Measurements from ENCODE around the gene SP7. TPM values are rescaled to one million over a fixed set of nuclear protein-coding genes. Genes with fewer than 3 reads are reported as not detected.

The SP7 gene
- 0.04 TPM for total RNA-seq
- under 1 TPM in 3 of 8 donors, not detected in 5; 0.05 to 0.20 (median 0.06) TPM for polyA plus RNA-seq (ENCODE audit: insufficient read depth in 1 of 8, insufficient read length in 8 of 8, low replicate concordance in 1 of 8)
- long read RNA-seq, donor 1, partial matches to known transcripts: 78 of 104 reads
- long read RNA-seq, donor 1, other reads (novel, unspliced or antisense): 26 of 104 reads
- long read RNA-seq, donor 2: 0 reads
- long read RNA-seq, donor 3: 0 reads
- long read RNA-seq, donor 4: 0 reads
- long read RNA-seq, donor 5, partial matches to known transcripts: 332 of 488 reads
- long read RNA-seq, donor 5, other reads (novel, unspliced or antisense): 156 of 488 reads
- long read RNA-seq, donor 6: 0 reads
- long read RNA-seq, donor 7: 0 reads
- long read RNA-seq, donor 8: 0 reads
- long read RNA-seq, donor 9: 0 reads
- long read RNA-seq, donor 10: 0 reads
- long read RNA-seq, donor 11, partial matches to known transcripts: 135 of 168 reads
- long read RNA-seq, donor 11, other reads (novel, unspliced or antisense): 33 of 168 reads

GRCh38 chr12:53336181-53336681 is at the start of gene SP7:
Gene SP7, minus strand, starts transcription at chr12:53336354. Its CDS starts 708 bp downstream, at chr12:53335646.
- H3K4me3 ChIP-seq (ENCODE audit: low read length): no peak within 1 kb of the TSS
- 21% methylated on average over 2 of the region's 15 CpGs for WGBS (ENCODE audit: insufficient coverage)
- no peak for DNase-seq
- no peaks in the 10 kb centered on the region for H3K36me3 ChIP-seq (ENCODE audit: control insufficient read depth, insufficient read depth, low read length)
- H3K4me1 ChIP-seq (ENCODE audit: control insufficient read depth, insufficient read depth, low read length): peaks cover 8% of the 10 kb centered on the region
- H3K27ac ChIP-seq (ENCODE audit: low read length): no peak within 1 kb of the TSS
- peaks cover 56% of the 10 kb centered on the region for H3K27me3 ChIP-seq (ENCODE audit: control insufficient read depth, insufficient read depth, low read length)
- H3K9me3 ChIP-seq (replicated peaks; ENCODE audit: control insufficient read depth, low read depth, low read length): no peaks in the 10 kb centered on the region

- WGBS (ENCODE audit: insufficient coverage): 86% methylated on average over 2 of the region's 2 CpGs
- Histone ChIP-seq H3K9me3 (replicated peaks; ENCODE audit: control insufficient read depth, low read depth, low read length) (no peaks in the 10 kb centered on the region), H3K36me3 (ENCODE audit: control insufficient read depth, insufficient read depth, low read length) (peaks cover 34% of the 10 kb centered on the region), H3K4me3 (ENCODE audit: low read length) (peak overlapping the region; percentile 4), H3K27me3 (ENCODE audit: control insufficient read depth, insufficient read depth, low read length) (no peaks in the 10 kb centered on the region), H3K4me1 (ENCODE audit: control insufficient read depth, insufficient read depth, low read length) (peaks cover 32% of the 10 kb centered on the region), H3K27ac (ENCODE audit: low read length) (no peak overlapping the region)
- no peak for DNase-seq
Observed at GRCh38 chr12:53383258-53383657, 47.1 kb upstream of the SP7 start.

DNA sequence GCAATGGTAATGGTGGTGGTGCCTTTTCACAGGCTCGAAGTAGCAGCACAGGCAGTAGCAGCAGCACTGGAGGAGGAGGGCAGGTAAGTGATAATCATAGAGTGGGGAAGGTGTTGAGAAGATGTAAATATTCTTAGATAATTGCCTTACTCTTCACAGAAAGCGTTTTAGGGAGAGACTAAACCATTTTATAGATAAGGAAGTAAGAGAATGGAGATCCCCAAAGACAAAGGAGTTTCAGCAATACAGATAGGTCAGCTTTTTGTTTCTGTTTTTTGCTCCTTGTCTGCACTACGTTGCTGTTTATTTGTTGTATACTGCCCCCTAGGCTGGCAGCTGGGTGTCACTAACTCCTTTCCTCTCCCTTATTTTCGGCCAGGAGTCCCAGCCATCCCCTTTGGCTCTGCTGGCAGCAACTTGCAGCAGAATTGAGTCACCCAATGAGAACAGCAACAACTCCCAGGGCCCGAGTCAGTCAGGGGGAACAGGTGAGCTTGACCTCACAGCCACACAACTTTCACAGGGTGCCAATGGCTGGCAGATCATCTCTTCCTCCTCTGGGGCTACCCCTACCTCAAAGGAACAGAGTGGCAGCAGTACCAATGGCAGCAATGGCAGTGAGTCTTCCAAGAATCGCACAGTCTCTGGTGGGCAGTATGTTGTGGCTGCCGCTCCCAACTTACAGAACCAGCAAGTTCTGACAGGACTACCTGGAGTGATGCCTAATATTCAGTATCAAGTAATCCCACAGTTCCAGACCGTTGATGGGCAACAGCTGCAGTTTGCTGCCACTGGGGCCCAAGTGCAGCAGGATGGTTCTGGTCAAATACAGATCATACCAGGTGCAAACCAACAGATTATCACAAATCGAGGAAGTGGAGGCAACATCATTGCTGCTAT is 45.8 kb upstream of the SP7 start:
- H3K36me3 ChIP-seq (ENCODE audit: control insufficient read depth, insufficient read depth, low read length): peaks cover 34% of the 10 kb centered on the region

DNA sequence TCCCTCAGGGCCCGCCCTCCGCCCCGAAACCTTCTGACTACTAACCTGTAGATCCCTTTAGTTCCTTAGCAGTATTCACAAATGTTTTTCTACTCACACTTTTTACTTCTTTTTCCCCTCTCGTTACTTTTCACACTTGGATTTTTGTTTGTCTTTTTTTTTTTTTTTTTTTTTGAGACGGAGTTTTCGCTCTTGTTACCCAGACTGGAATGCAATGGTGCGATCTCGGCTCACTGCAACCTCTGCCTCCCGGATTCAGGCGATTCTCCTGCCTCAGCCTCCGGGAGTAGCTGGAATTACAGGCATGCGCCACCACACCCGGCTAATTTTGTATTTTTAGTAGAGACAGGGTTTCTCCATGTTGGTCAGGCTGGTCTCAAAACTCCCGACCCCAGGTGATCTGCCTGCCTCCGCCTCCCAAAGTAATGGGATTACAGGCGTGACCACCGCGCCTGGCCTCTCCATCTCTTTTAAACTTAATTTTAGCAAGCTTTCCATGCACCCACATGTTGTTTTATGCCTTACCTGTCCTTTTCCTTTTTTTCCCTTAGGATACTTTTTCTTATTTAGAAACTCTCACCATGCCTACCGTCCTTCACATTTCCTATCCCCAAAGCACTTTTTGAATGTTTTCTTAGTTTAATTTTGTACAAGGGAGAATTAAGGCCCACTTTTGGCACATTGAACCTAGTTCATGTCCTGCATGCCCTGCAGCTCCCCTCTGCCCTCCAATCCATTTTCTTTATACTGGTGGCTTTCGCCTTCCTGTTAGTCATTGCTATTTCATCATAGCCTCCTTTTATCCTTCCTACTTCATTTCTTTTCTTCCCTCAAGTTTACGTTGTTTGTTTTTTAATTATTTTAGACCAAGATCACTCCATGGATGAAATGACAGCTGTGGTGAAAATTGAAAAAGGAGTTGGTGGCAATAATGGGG is 44.9 kb upstream of the SP7 start:
- Histone ChIP-seq H3K36me3 (ENCODE audit: control insufficient read depth, insufficient read depth, low read length) (peaks cover 33% of the 10 kb centered on the region), H3K9me3 (replicated peaks; ENCODE audit: control insufficient read depth, low read depth, low read length) (no peaks in the 10 kb centered on the region), H3K27ac (ENCODE audit: low read length) (peak overlapping the region; percentile 93), H3K4me1 (ENCODE audit: control insufficient read depth, insufficient read depth, low read length) (peaks cover 32% of the 10 kb centered on the region), H3K27me3 (ENCODE audit: control insufficient read depth, insufficient read depth, low read length) (no peaks in the 10 kb centered on the region), H3K4me3 (ENCODE audit: low read length) (peak overlapping the region; percentile 59)
- WGBS (ENCODE audit: insufficient coverage): 4% methylated on average over 12 of the region's 21 CpGs
- no peak for DNase-seq

More for the DNA sequence above, 45.8 kb upstream of the SP7 start:
- peak; percentile 46 for DNase-seq
- Histone ChIP-seq H3K4me1 (ENCODE audit: control insufficient read depth, insufficient read depth, low read length) (peaks cover 32% of the 10 kb centered on the region), H3K27me3 (ENCODE audit: control insufficient read depth, insufficient read depth, low read length) (no peaks in the 10 kb centered on the region), H3K27ac (ENCODE audit: low read length) (peak overlapping the region; percentile 93), H3K9me3 (replicated peaks; ENCODE audit: control insufficient read depth, low read depth, low read length) (no peaks in the 10 kb centered on the region), H3K4me3 (ENCODE audit: low read length) (no peak overlapping the region)
- 67% methylated on average over 5 of the region's 9 CpGs for WGBS (ENCODE audit: insufficient coverage)

- Histone ChIP-seq H3K9me3 (replicated peaks; ENCODE audit: control insufficient read depth, low read depth, low read length) (no peaks in the 10 kb centered on the region), H3K4me1 (ENCODE audit: control insufficient read depth, insufficient read depth, low read length) (peaks cover 32% of the 10 kb centered on the region), H3K27ac (ENCODE audit: low read length) (peak within 1 kb of the TSS; percentile 95), H3K4me3 (ENCODE audit: low read length) (peak within 1 kb of the TSS; percentile 59), H3K36me3 (ENCODE audit: control insufficient read depth, insufficient read depth, low read length) (peaks cover 32% of the 10 kb centered on the region), H3K27me3 (ENCODE audit: control insufficient read depth, insufficient read depth, low read length) (no peaks in the 10 kb centered on the region)
- 3% methylated on average over 18 of the region's 71 CpGs for WGBS (ENCODE audit: insufficient coverage)
- peak; percentile 98 for DNase-seq
Observed at GRCh38 chr12:53380104-53380793, 44.1 kb upstream of the SP7 start, which contains the start of gene SP1. Gene SP1, plus strand, starts transcription at chr12:53380176. Its CDS starts 116 bp downstream, at chr12:53380292.

DNA sequence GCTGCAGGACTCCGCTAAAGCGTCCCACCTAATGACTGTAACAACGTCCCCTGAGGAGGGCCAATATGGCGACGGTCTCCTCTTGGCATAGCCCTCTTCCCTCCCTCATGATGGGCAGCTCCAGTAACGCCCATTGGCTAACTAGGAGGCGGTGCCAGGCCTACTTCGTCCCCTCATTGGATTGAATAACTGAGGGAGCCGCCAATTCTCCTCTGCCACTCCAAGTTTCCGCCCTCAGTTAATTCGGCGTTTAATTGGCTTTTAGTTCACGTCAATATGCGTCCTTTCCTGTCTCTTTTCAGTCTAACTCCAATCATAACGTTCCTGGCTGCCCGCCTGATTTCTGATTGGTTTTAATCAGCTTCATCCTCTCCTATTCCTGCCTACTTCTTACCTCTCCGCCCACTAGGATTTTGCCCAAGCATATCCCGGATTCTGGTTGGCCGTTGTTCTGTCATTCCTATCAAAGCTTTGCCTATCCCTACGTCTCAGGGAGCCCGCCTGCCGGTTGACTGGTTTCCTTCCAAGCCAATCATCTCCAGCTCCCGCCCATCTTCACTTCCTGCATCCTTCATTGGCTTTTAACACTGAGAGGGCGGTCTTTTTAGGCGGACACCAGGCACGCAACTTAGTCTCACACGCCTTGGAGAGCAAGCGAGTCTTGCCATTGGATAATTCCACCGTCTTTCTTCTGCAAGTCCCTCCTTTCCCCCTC is 43.4 kb upstream of the SP7 start:
- peak; percentile 100 for DNase-seq
- no peaks in the 10 kb centered on the region for H3K27me3 ChIP-seq (ENCODE audit: control insufficient read depth, insufficient read depth, low read length)
- 0% methylated on average over 26 of the region's 29 CpGs for WGBS (ENCODE audit: insufficient coverage)
- H3K9me3 ChIP-seq (replicated peaks; ENCODE audit: control insufficient read depth, low read depth, low read length): no peaks in the 10 kb centered on the region
- H3K4me3 ChIP-seq (ENCODE audit: low read length): peak overlapping the region; percentile 48
- H3K4me1 ChIP-seq (ENCODE audit: control insufficient read depth, insufficient read depth, low read length): peaks cover 32% of the 10 kb centered on the region
- H3K27ac ChIP-seq (ENCODE audit: low read length): peak overlapping the region; percentile 95
- peaks cover 30% of the 10 kb centered on the region for H3K36me3 ChIP-seq (ENCODE audit: control insufficient read depth, insufficient read depth, low read length)

- WGBS (ENCODE audit: insufficient coverage): 11% methylated on average over 22 of the region's 23 CpGs
- no peaks in the 10 kb centered on the region for H3K9me3 ChIP-seq (replicated peaks; ENCODE audit: control insufficient read depth, low read depth, low read length)
- H3K27me3 ChIP-seq (ENCODE audit: control insufficient read depth, insufficient read depth, low read length): no peaks in the 10 kb centered on the region
- H3K4me1 ChIP-seq (ENCODE audit: control insufficient read depth, insufficient read depth, low read length): peaks cover 32% of the 10 kb centered on the region
- H3K36me3 ChIP-seq (ENCODE audit: control insufficient read depth, insufficient read depth, low read length): peaks cover 26% of the 10 kb centered on the region
- H3K27ac ChIP-seq (ENCODE audit: low read length): peak overlapping the region; percentile 90
- peak; percentile 43 for DNase-seq
- peak overlapping the region; percentile 48 for H3K4me3 ChIP-seq (ENCODE audit: low read length)
Observed at GRCh38 chr12:53378724-53379388, 42.7 kb upstream of the SP7 start.

DNA sequence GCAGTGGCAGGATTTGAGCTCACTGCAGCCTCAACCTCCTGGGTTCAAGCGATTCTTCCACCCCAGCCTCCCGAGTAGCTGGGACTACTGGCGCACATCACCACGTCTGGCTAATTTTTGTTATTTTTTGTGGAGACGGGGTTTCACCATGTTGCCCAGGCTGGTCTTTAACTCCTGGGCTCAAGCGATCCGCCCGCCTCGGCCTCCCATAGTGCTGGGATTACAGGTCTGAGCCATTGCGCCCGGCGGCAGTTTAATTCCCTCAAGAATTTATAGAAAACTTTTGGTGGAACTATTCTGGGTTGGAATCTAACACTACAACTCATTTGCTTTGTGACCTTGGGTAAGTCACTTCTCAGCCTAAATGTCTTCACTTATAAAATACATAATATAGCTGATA is 42.1 kb upstream of the SP7 start:
- no peaks in the 10 kb centered on the region for H3K27me3 ChIP-seq (ENCODE audit: control insufficient read depth, insufficient read depth, low read length)
- H3K4me1 ChIP-seq (ENCODE audit: control insufficient read depth, insufficient read depth, low read length): peaks cover 29% of the 10 kb centered on the region
- no peaks in the 10 kb centered on the region for H3K9me3 ChIP-seq (replicated peaks; ENCODE audit: control insufficient read depth, low read depth, low read length)
- H3K4me3 ChIP-seq (ENCODE audit: low read length): no peak overlapping the region
- no peak for DNase-seq
- peaks cover 20% of the 10 kb centered on the region for H3K36me3 ChIP-seq (ENCODE audit: control insufficient read depth, insufficient read depth, low read length)
- peak overlapping the region; percentile 90 for H3K27ac ChIP-seq (ENCODE audit: low read length)
- WGBS (ENCODE audit: insufficient coverage): 98% methylated on average over 9 of the region's 12 CpGs

Data from muscle of leg (tissue), 16 donors.